ENCODE data around the gene NAV2. TPM values are rescaled to one million over a fixed set of nuclear protein-coding genes. Genes with fewer than 3 reads are reported as not detected.

Gene NAV2
- total and polyA plus RNA-seq, 4 experiments from 2014 or later, result 1.1 to 6.2 (median 4.2) TPM; not detected in 1

DNA sequence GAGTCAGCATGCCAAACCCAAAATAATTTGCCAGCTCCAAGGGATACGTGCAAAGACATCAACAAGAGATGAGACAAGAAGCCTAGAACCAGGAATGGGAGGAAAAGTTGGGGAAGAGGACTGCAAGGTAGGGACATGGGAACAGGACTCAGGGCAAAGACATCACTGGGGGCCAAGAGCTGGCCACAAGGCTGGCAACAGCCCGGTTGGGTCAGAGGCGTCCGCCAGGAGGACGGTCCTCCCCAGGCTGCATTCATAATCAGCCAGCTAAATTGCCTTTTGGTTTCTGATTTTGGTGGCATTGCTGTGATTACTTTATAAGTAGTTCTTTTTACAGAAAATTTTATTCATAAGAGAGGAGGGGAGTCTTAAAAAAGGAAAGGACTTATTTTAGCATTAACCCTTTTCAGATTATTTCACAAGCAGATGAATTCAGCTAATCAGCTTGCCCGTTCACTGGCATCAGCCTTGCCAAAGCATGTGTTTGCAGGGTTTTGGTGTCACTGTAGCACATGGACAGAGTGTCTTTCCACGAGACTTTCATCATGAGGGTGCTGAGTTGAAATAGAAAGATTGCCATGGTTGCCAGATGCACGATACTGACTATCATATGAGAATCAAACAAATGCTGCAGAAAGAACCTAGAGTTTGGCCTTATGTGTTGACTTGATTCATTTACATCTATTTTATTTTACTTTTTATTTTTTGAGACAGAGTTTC, 23.2 kb upstream of the NAV2 start:
- no peaks in the 10 kb centered on the region for H3K9me3 Mint-ChIP-seq
- no peaks in the 10 kb centered on the region for H3K4me1 Mint-ChIP-seq
- DNase-seq, result no peak
- no peaks in the 10 kb centered on the region for H3K9me3 ChIP-seq (ENCODE audit: control insufficient read depth in 1 of 2, low read length in 2 of 2)
- ChIA-PET POLR2A (ENCODE audit: partially characterized antibody) (no interaction called here), CTCF (ENCODE audit: partially characterized antibody) (interaction anchor here (0.8 to 1.2 kb wide), 2 partner anchors 41 to 123 kb away, joined by 3 read pairs; no protein-coding TSS in a partner anchor)
- intact Hi-C loops (cut with micrococcal nuclease), result no loop called here
- no peaks in the 10 kb centered on the region for H3K36me3 ChIP-seq (ENCODE audit: insufficient read depth, low read length)
- no peak overlapping the region for H3K27ac Mint-ChIP-seq
- H3K27ac ChIP-seq (ENCODE audit: low read depth, low read length), result no peak overlapping the region
- peaks cover 0 to 1% of the 10 kb centered on the region in 2 donors for H3K27me3 Mint-ChIP-seq
- peaks cover 0 to 3% of the 10 kb centered on the region in 2 donors for H3K36me3 Mint-ChIP-seq
- no peak overlapping the region for H3K4me3 Mint-ChIP-seq
- no peaks in the 10 kb centered on the region for H3K27me3 ChIP-seq (ENCODE audit: insufficient read depth, low read length)
- no peak overlapping the region for H3K4me3 ChIP-seq (ENCODE audit: low read length in 2 of 2)
- no peaks in the 10 kb centered on the region for H3K4me1 ChIP-seq (ENCODE audit: insufficient read depth, low read length)

DNA sequence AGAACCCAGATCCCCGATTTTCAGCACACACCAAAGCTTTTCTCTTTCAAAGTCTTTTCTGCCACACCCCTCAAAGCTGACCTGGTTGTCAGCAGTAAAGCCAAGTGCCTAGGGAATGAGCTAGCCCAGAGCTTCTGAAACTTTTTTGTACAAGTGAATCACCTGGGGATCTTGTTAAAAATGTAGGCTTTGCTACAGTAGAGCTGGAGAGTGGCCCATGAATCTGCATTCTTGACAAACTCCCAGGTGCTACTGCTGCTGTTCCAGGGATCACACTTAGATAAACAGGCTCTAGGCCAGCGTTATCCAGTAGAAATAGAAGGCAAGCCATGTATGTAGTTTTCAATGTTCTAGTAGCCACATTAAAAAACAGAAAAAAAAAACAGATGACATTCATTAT, 21.8 kb upstream of the NAV2 start:
- no peaks in the 10 kb centered on the region for H3K9me3 Mint-ChIP-seq

DNA sequence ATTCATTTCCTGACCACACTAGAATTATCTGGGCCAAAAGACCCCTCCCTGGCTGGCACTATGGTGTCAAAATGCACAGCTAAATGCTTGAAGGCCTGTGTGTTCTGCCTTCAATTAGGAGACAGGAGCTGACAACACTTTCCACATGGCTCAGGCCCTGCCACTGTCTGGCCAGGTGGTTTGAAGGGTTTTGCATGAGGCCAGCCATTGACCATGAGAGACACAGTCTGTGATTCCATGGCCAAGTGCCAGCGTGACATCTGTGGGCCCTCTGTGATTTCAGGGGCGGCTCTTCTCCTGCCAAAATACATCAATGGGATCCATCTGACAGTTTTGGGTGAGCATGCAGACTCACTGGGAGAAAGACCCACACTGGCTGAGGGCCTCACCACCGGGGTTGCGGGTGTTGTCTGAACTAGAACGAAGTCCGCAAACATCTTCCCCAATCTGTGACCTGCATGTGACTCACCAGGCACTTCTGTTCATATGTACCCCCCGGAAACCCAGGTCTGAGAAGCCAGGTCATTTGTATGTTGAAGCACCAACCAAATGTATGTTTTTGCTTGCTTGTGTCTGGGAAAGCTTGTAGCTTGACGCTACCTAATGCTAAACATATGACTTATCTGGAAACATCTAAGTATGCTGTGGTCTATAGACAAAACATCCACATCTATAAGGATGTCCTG, 20.7 kb upstream of the NAV2 start:
- peaks cover 0 to 3% of the 10 kb centered on the region in 2 donors for H3K36me3 Mint-ChIP-seq
- Histone ChIP-seq H3K4me1 (ENCODE audit: insufficient read depth, low read length) (no peaks in the 10 kb centered on the region), H3K27ac (ENCODE audit: low read depth, low read length) (no peak overlapping the region), H3K36me3 (ENCODE audit: insufficient read depth, low read length) (no peaks in the 10 kb centered on the region), H3K27me3 (ENCODE audit: insufficient read depth, low read length) (no peaks in the 10 kb centered on the region), H3K4me3 (ENCODE audit: low read length in 2 of 2) (no peak overlapping the region), H3K9me3 (ENCODE audit: control insufficient read depth in 1 of 2, low read length in 2 of 2) (no peaks in the 10 kb centered on the region)
- ChIA-PET POLR2A (ENCODE audit: partially characterized antibody) (no interaction called here), CTCF (ENCODE audit: partially characterized antibody) (interaction anchor here (1.9 kb wide), 1 partner anchor 128 kb away, joined by 6 read pairs; no protein-coding TSS in a partner anchor)
- no peak overlapping the region for H3K4me3 Mint-ChIP-seq
- intact Hi-C loops (cut with micrococcal nuclease), result no loop called here
- H3K27ac Mint-ChIP-seq, result no peak overlapping the region
- peaks cover 0 to 2% (median 0%) of the 10 kb centered on the region in 8 donors for H3K9me3 Mint-ChIP-seq
- DNase-seq, result no peak
- no peaks in the 10 kb centered on the region for H3K4me1 Mint-ChIP-seq
- peaks cover 2 to 3% of the 10 kb centered on the region in 2 donors for H3K27me3 Mint-ChIP-seq

More for the DNA sequence above, 21.8 kb upstream of the NAV2 start:
- ChIA-PET POLR2A (ENCODE audit: partially characterized antibody) (no interaction called here), CTCF (ENCODE audit: partially characterized antibody) (interaction anchor here (1.9 kb wide), 1 partner anchor 127 kb away, joined by 6 read pairs; no protein-coding TSS in a partner anchor)
- Histone ChIP-seq H3K9me3 (ENCODE audit: control insufficient read depth in 1 of 2, low read length in 2 of 2) (no peaks in the 10 kb centered on the region), H3K27ac (ENCODE audit: low read depth, low read length) (no peak overlapping the region), H3K36me3 (ENCODE audit: insufficient read depth, low read length) (no peaks in the 10 kb centered on the region), H3K4me1 (ENCODE audit: insufficient read depth, low read length) (no peaks in the 10 kb centered on the region), H3K4me3 (ENCODE audit: low read length in 2 of 2) (no peak overlapping the region), H3K27me3 (ENCODE audit: insufficient read depth, low read length) (no peaks in the 10 kb centered on the region)
- peaks cover 0 to 1% of the 10 kb centered on the region in 2 donors for H3K27me3 Mint-ChIP-seq
- no peaks in the 10 kb centered on the region for H3K4me1 Mint-ChIP-seq
- H3K27ac Mint-ChIP-seq, result no peak overlapping the region
- intact Hi-C loops (cut with micrococcal nuclease), result no loop called here
- H3K4me3 Mint-ChIP-seq, result no peak overlapping the region
- DNase-seq, result no peak
- H3K36me3 Mint-ChIP-seq, result peaks cover 0 to 3% of the 10 kb centered on the region in 2 donors

DNA sequence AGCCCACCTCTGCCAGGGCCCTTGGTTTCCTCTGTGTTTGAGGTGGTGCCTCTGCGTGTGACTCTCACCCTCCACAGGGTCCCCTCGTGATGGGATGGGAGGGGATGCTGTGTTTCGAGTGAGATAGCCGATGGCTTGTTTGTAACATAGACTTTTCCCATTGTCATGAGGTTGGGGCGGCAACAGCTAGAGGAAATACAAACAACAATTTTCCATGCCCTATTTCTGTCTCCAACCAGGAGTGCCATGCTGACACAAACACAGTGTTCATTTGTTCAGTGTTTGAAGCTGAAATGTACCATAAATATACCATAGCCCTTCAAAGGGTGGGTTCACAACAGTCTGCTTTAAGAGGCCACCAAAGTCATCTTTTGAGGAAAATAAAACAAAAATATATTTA, 19.5 kb upstream of the NAV2 start:
- Histone ChIP-seq H3K9me3 (ENCODE audit: control insufficient read depth in 1 of 2, low read length in 2 of 2) (no peaks in the 10 kb centered on the region), H3K27me3 (ENCODE audit: insufficient read depth, low read length) (no peaks in the 10 kb centered on the region), H3K4me3 (ENCODE audit: low read length in 2 of 2) (no peak overlapping the region), H3K36me3 (ENCODE audit: insufficient read depth, low read length) (no peaks in the 10 kb centered on the region), H3K4me1 (ENCODE audit: insufficient read depth, low read length) (no peaks in the 10 kb centered on the region), H3K27ac (ENCODE audit: low read depth, low read length) (no peak overlapping the region)
- H3K4me1 Mint-ChIP-seq, result peaks cover 0 to 1% (median 0%) of the 10 kb centered on the region in 4 donors
- intact Hi-C loops (cut with micrococcal nuclease), result no loop called here
- no peak overlapping the region for H3K27ac Mint-ChIP-seq
- no peak for DNase-seq
- H3K4me3 Mint-ChIP-seq, result no peak overlapping the region
- H3K36me3 Mint-ChIP-seq, result peaks cover 0 to 3% of the 10 kb centered on the region in 2 donors
- ChIA-PET POLR2A (ENCODE audit: partially characterized antibody) (no interaction called here), CTCF (ENCODE audit: partially characterized antibody) (no interaction called here)
- H3K9me3 Mint-ChIP-seq, result peaks cover 0 to 3% (median 0%) of the 10 kb centered on the region in 8 donors
- H3K27me3 Mint-ChIP-seq, result peaks cover 2 to 5% of the 10 kb centered on the region in 2 donors

DNA sequence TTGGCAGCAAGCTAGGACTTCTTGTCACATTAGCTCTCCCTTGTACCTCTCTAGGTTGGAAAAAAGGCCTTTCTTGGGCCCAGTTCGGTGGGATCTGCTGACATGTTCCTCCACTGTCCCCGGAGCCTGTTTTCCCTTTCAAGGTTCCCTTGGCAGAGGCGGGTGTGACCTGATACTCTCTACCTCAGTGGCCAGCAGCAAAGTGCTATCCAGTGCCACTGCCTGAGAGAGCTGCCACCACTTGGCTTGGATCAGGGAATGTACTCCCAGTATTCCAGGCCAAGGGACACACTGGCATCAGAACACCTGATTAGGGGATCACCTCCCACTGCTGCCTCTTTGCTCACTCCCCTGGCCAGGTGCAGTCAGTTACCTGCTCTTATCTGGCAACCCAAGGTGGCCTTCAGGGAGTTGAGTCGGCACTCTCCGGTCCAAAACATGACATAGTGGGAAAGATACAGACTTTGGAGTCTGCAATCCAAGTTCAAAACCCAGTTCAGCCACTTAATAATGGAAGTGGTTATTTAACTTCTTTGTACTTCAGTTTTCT, 17.8 kb upstream of the NAV2 start:
- H3K27me3 Mint-ChIP-seq, result peaks cover 2 to 8% of the 10 kb centered on the region in 2 donors
- CTCF ChIA-PET (ENCODE audit: partially characterized antibody), result no interaction called here
- no peaks in the 10 kb centered on the region for H3K9me3 ChIP-seq (ENCODE audit: control insufficient read depth in 1 of 2, low read length in 2 of 2)
- H3K4me1 ChIP-seq (ENCODE audit: insufficient read depth, low read length), result no peaks in the 10 kb centered on the region
- H3K9me3 Mint-ChIP-seq, result peaks cover 0 to 3% (median 0%) of the 10 kb centered on the region in 8 donors
- POLR2A ChIA-PET (ENCODE audit: partially characterized antibody), result no interaction called here
- no peak overlapping the region for H3K4me3 ChIP-seq (ENCODE audit: low read length in 2 of 2)
- no peak overlapping the region for H3K27ac ChIP-seq (ENCODE audit: low read depth, low read length)
- no peaks in the 10 kb centered on the region for H3K27me3 ChIP-seq (ENCODE audit: insufficient read depth, low read length)
- H3K36me3 ChIP-seq (ENCODE audit: insufficient read depth, low read length), result no peaks in the 10 kb centered on the region
- intact Hi-C loops (cut with micrococcal nuclease), result no loop called here
- no peak overlapping the region for H3K4me3 Mint-ChIP-seq
- peaks cover 0 to 3% of the 10 kb centered on the region in 2 donors for H3K36me3 Mint-ChIP-seq
- peaks cover 0 to 1% (median 0%) of the 10 kb centered on the region in 4 donors for H3K4me1 Mint-ChIP-seq
- DNase-seq, result no peak
- H3K27ac Mint-ChIP-seq, result no peak overlapping the region

DNA sequence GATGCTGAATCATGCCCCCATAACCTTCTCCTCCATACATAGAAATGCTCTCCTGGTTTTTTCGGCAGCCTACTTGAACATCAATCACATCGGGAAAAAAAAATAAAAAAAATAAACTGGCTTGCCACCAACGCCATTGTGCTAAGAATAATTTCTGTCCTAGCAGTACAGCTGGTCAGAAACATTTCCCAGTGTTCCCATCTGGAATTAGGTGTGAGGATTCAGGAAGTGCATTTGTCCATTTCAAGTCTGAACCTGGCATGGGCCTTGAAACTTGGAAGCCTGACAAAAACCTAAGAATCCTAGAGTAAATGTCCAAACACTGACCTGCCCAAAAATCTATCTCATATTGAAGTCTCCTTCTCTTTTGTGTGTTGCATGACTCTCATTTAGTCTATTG, 16.6 kb upstream of the NAV2 start:
- H3K9me3 Mint-ChIP-seq, result peaks cover 0 to 3% (median 0%) of the 10 kb centered on the region in 8 donors
- DNase-seq, result no peak
- no peak overlapping the region for H3K4me3 Mint-ChIP-seq
- CTCF ChIA-PET (ENCODE audit: partially characterized antibody), result no interaction called here
- Histone ChIP-seq H3K4me1 (ENCODE audit: insufficient read depth, low read length) (no peaks in the 10 kb centered on the region), H3K9me3 (ENCODE audit: control insufficient read depth in 1 of 2, low read length in 2 of 2) (no peaks in the 10 kb centered on the region), H3K27me3 (ENCODE audit: insufficient read depth, low read length) (no peaks in the 10 kb centered on the region), H3K4me3 (ENCODE audit: low read length in 2 of 2) (no peak overlapping the region), H3K27ac (ENCODE audit: low read depth, low read length) (no peak overlapping the region), H3K36me3 (ENCODE audit: insufficient read depth, low read length) (no peaks in the 10 kb centered on the region)
- H3K27ac Mint-ChIP-seq, result no peak overlapping the region
- H3K36me3 Mint-ChIP-seq, result peaks cover 0 to 3% of the 10 kb centered on the region in 2 donors
- H3K27me3 Mint-ChIP-seq, result peaks cover 2 to 11% of the 10 kb centered on the region in 2 donors
- POLR2A ChIA-PET (ENCODE audit: partially characterized antibody), result no interaction called here
- intact Hi-C loops (cut with micrococcal nuclease), result no loop called here
- H3K4me1 Mint-ChIP-seq, result peaks cover 0 to 1% (median 0%) of the 10 kb centered on the region in 4 donors

DNA sequence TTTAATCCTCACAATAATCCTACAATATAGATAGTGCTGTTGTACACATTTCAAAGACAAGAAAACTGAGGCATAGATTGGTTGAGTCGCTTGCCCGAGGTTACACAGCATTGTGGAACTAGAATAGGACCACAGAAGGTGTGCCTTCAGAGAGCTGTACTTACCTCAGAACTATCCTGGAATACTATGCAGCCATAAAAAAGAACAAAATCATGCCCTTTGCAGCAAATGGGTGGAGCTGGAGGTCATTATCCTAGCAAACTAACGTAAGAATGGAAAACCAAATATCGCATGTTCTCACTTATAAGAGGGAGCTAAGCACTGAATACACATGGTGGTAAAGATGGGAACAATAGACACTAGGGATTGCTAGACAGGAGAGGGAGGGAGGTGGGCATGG, 15.7 kb upstream of the NAV2 start:
- Mint-ChIP-seq H3K4me1 (peaks cover 0 to 1% (median 0%) of the 10 kb centered on the region in 4 donors), H3K27ac (peak overlapping the region in 1 of 7 donors; percentile 2)
- POLR2A ChIA-PET (ENCODE audit: partially characterized antibody), result no interaction called here

More for the DNA sequence above, 15.7 kb upstream of the NAV2 start:
- Histone ChIP-seq H3K36me3 (ENCODE audit: insufficient read depth, low read length) (no peaks in the 10 kb centered on the region), H3K27me3 (ENCODE audit: insufficient read depth, low read length) (no peaks in the 10 kb centered on the region), H3K4me1 (ENCODE audit: insufficient read depth, low read length) (no peaks in the 10 kb centered on the region), H3K27ac (ENCODE audit: low read depth, low read length) (no peak overlapping the region), H3K9me3 (ENCODE audit: control insufficient read depth in 1 of 2, low read length in 2 of 2) (no peaks in the 10 kb centered on the region), H3K4me3 (ENCODE audit: low read length in 2 of 2) (no peak overlapping the region)
- H3K27me3 Mint-ChIP-seq, result peaks cover 2 to 14% of the 10 kb centered on the region in 2 donors
- H3K9me3 Mint-ChIP-seq, result peaks cover 0 to 3% (median 0%) of the 10 kb centered on the region in 8 donors
- CTCF ChIA-PET (ENCODE audit: partially characterized antibody), result no interaction called here
- H3K4me3 Mint-ChIP-seq, result no peak overlapping the region
- no peak for DNase-seq
- peaks cover 0 to 3% of the 10 kb centered on the region in 2 donors for H3K36me3 Mint-ChIP-seq
- intact Hi-C loops (cut with micrococcal nuclease), result no loop called here

Data from CD4-positive, alpha-beta memory T cell (primary cell).